ENCODE data around the gene RNU5B-1.

DNA sequence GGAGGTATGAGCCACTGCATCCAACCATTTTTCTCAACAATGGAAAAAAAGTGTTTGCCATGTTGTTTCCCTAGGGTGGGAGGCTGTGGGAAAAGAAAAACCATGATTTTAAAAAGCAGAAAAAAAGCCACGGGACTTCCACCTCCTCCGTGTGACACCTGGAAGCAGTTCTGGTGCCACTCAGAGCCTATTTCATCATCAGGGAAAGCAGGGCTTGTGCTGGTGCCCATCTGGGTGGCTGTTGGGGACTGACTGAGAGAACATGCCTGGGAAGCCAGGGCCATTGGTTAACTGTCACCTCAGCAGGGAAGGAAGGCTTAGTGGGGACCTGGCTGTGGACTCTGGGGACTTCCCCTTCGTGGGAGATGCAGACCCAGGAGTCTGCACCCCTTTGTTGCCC lies 7.3 kb downstream of the RNU5B-1 start:
- TF ChIP-seq, protein P1, sequence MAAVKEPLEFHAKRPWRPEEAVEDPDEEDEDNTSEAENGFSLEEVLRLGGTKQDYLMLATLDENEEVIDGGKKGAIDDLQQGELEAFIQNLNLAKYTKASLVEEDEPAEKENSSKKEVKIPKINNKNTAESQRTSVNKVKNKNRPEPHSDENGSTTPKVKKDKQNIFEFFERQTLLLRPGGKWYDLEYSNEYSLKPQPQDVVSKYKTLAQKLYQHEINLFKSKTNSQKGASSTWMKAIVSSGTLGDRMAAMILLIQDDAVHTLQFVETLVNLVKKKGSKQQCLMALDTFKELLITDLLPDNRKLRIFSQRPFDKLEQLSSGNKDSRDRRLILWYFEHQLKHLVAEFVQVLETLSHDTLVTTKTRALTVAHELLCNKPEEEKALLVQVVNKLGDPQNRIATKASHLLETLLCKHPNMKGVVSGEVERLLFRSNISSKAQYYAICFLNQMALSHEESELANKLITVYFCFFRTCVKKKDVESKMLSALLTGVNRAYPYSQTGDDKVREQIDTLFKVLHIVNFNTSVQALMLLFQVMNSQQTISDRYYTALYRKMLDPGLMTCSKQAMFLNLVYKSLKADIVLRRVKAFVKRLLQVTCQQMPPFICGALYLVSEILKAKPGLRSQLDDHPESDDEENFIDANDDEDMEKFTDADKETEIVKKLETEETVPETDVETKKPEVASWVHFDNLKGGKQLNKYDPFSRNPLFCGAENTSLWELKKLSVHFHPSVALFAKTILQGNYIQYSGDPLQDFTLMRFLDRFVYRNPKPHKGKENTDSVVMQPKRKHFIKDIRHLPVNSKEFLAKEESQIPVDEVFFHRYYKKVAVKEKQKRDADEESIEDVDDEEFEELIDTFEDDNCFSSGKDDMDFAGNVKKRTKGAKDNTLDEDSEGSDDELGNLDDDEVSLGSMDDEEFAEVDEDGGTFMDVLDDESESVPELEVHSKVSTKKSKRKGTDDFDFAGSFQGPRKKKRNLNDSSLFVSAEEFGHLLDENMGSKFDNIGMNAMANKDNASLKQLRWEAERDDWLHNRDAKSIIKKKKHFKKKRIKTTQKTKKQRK (IDR thresholded peaks at IDR 0.05; ENCODE audit: borderline replicate concordance, low read depth, low read length) = no peak
- TF ChIP-seq, protein P2, sequence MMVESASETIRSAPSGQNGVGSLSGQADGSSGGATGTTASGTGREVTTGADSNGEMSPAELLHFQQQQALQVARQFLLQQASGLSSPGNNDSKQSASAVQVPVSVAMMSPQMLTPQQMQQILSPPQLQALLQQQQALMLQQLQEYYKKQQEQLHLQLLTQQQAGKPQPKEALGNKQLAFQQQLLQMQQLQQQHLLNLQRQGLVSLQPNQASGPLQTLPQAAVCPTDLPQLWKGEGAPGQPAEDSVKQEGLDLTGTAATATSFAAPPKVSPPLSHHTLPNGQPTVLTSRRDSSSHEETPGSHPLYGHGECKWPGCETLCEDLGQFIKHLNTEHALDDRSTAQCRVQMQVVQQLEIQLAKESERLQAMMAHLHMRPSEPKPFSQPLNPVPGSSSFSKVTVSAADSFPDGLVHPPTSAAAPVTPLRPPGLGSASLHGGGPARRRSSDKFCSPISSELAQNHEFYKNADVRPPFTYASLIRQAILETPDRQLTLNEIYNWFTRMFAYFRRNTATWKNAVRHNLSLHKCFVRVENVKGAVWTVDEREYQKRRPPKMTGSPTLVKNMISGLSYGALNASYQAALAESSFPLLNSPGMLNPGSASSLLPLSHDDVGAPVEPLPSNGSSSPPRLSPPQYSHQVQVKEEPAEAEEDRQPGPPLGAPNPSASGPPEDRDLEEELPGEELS (CRISPR knock-in tag; IDR thresholded peaks at IDR 0.05; ENCODE audit: borderline replicate concordance) = no peak
- TF ChIP-seq ZNF311 (CRISPR knock-in tag; IDR thresholded peaks at IDR 0.05) = no peak
- TF ChIP-seq TEAD4 (IDR thresholded peaks at IDR 0.05; ENCODE audit: low read length) = no peak
- no peak for TF ChIP-seq TEAD4 (CRISPR knock-in tag; IDR thresholded peaks at IDR 0.05; ENCODE audit: borderline replicate concordance)
- no peak for TF ChIP-seq POLR2A (conservative IDR thresholded peaks at IDR 0.05)
- no peak for TF ChIP-seq RCOR1 (IDR thresholded peaks at IDR 0.05; ENCODE audit: borderline replicate concordance in 1 of 2, low read depth in 2 of 2, low read length in 2 of 2)
- TF ChIP-seq NFE2 (IDR thresholded peaks at IDR 0.05; ENCODE audit: low read depth) = no peak
- TF ChIP-seq GTF2F1 (IDR thresholded peaks at IDR 0.05; ENCODE audit: low read depth, low read length) = no peak
- TF ChIP-seq KDM1A (IDR thresholded peaks at IDR 0.05) = no peak

Measured in K562 (cell line).